ENCODE data around the gene DNMBP. TPM values are rescaled to one million over a fixed set of nuclear protein-coding genes. Genes with fewer than 3 reads are reported as not detected.

The DNMBP gene
- total and polyA plus RNA-seq, 7 donors, result 15.0 to 21.6 (median 18.6) TPM

DNA sequence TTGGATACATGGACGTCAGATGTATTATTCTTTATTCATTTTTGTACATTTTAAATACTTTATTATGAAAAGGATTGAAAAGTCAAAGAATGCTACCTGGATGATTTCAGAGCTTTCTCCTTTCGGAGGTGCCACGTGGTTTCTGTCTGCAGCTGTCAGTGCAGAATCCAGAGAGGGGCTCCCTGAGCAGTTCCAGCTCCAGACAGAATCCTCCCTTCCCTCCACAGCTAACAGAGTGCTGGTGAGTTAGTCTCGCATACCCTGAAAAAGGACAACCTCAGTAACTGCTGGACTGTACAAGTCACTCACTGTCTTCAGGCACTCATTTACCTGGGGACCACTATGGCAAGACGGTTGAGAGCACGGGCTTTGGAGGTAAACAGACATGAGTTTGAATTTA, 10.9 kb downstream of the DNMBP start:
- intact Hi-C loops (cut with DNase I), result no loop called here
- Histone ChIP-seq H3K27me3 (no peaks in the 10 kb centered on the region), H3K9me3 (no peaks in the 10 kb centered on the region), H3K4me1 (peaks cover 0 to 82% (median 76%) of the 10 kb centered on the region in 4 donors), H3K4me3 (peak overlapping the region in 1 of 4 donors; percentile 16), H3K27ac (peak overlapping the region; percentile 9 to 78 (median 74)), H3K36me3 (no peaks in the 10 kb centered on the region)
- no peak for TF ChIP-seq POLR2AphosphoS5 (IDR thresholded peaks at IDR 0.05)
- WGBS, 2 donors, result 88 to 89% methylated on average over 6 of the region's 6 CpGs
- DNase-seq, result no peak

DNA sequence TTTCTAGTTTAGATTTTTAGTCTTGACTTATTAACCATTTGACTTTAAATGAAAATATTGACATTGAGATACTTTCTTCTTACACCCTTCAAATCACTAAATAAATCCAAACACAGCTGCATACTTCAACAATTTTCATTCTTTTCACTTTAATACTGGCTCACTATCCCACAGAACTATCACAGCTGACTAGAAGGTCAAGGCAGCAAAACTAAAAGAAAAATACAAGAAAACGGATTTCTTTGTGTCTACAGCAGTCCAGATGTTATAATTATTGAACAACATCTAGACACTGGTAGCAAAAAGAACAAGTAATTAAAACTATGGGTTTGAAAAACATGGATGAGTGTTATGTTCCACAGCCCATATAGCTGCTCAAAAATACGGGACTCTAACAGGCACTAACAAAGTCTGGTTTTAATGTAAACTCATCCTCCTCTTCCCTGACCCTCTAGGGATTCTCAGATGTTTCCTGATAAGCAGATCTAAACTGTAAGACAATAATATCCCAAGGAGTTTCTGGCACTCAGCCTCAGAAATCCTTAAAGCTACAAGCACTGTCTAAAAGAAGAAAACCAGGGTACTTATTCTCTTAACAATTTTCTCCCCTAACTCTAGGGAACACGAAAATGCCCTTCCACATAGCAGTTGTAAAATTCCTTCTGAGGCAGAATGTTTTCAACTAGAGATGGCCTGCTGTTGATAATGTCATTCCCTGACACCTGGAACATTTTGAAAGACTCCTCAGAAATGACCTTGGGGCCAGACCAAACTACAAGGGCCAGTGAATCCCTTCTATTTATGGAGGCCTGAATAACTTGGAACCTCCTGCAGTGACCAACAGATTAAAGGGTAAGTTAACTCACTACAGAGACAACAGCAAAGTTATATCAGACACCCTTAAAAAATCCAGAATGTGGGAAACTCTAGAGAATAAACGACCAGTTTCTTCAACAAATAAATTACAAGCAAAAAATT, 12.8 kb downstream of the DNMBP start:
- Histone ChIP-seq H3K36me3 (no peaks in the 10 kb centered on the region), H3K9me3 (no peaks in the 10 kb centered on the region), H3K4me1 (peaks cover 0 to 81% (median 78%) of the 10 kb centered on the region in 4 donors), H3K4me3 (peak overlapping the region in 2 of 4 donors; percentile 5 to 23), H3K27me3 (no peaks in the 10 kb centered on the region), H3K27ac (peak overlapping the region; percentile 2 to 78 (median 71))
- no peak for DNase-seq
- no peak for TF ChIP-seq POLR2AphosphoS5 (IDR thresholded peaks at IDR 0.05)
- no peak for TF ChIP-seq EP300 (IDR thresholded peaks at IDR 0.05)
- TF ChIP-seq, protein P1, sequence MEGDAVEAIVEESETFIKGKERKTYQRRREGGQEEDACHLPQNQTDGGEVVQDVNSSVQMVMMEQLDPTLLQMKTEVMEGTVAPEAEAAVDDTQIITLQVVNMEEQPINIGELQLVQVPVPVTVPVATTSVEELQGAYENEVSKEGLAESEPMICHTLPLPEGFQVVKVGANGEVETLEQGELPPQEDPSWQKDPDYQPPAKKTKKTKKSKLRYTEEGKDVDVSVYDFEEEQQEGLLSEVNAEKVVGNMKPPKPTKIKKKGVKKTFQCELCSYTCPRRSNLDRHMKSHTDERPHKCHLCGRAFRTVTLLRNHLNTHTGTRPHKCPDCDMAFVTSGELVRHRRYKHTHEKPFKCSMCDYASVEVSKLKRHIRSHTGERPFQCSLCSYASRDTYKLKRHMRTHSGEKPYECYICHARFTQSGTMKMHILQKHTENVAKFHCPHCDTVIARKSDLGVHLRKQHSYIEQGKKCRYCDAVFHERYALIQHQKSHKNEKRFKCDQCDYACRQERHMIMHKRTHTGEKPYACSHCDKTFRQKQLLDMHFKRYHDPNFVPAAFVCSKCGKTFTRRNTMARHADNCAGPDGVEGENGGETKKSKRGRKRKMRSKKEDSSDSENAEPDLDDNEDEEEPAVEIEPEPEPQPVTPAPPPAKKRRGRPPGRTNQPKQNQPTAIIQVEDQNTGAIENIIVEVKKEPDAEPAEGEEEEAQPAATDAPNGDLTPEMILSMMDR (IDR thresholded peaks at IDR 0.05), result no peak
- TF ChIP-seq POLR2A (IDR thresholded peaks at IDR 0.05), result no peak
- intact Hi-C loops (cut with DNase I), result loop anchor here (2.0 kb wide), 1 partner anchor 52 kb away; no protein-coding TSS in a partner anchor
- WGBS, 2 donors, result 25 to 47% methylated on average over 4 of the region's 4 CpGs

DNA sequence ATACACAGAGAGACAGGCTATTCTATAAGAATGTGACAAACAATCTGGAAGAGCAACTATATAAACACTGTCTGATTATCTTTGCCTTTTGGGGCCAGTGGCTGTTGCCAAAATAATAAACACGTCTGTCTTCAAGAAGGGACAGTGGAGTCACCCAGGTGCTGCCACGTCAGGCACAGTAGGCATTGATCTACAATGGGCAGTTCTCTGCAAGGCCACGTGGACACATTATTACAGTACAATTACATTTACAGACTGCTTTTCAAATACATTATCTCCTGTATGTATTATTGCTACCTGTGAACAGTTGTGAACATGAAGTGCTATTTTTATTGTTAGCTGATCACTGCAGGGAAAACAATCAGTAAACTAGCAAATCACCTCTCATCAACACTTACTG, 14.0 kb downstream of the DNMBP start:
- Histone ChIP-seq H3K4me1 (peaks cover 0 to 71% (median 70%) of the 10 kb centered on the region in 4 donors), H3K27me3 (no peaks in the 10 kb centered on the region)
- intact Hi-C loops (cut with DNase I), result loop anchor here (2.0 kb wide), 1 partner anchor 51 kb away; no protein-coding TSS in a partner anchor

DNA sequence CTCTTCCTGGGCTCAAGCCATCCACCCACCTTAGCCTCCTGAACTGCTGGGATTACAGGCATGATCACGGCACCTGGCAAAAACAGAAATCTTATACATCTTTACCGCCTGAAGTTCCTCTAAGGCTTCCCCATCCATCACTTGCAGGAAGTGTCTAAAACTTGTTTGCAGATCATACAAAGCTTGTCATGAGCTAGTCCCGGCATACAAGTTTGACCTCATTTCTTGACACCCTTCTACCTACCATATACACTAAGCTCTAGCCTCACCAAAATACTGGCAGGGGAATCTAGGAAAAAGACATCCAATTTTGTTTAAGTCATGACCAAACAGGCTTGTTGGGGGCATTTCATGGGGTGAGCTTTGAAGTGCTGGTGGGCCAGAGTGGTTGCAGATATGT, 14.5 kb downstream of the DNMBP start:
- H3K27me3 ChIP-seq, result no peaks in the 10 kb centered on the region
- H3K4me3 ChIP-seq, result no peak overlapping the region
- DNase-seq, result no peak
- TF ChIP-seq POLR2AphosphoS5 (IDR thresholded peaks at IDR 0.05) (no peak), EP300 (IDR thresholded peaks at IDR 0.05) (no peak), POLR2A (IDR thresholded peaks at IDR 0.05) (no peak)
- TF ChIP-seq, protein P1 (IDR thresholded peaks at IDR 0.05), result no peak
- no peaks in the 10 kb centered on the region for H3K9me3 ChIP-seq
- peak overlapping the region in 3 of 4 donors; percentile 47 to 78 (median 76) for H3K27ac ChIP-seq
- H3K36me3 ChIP-seq, result no peaks in the 10 kb centered on the region
- peaks cover 0 to 67% (median 66%) of the 10 kb centered on the region in 4 donors for H3K4me1 ChIP-seq
- 68 to 78% methylated on average over 3 of the region's 3 CpGs for WGBS, 2 donors
- intact Hi-C loops (cut with DNase I), result no loop called here

More for the DNA sequence above, 14.0 kb downstream of the DNMBP start:
- TF ChIP-seq POLR2AphosphoS5 (IDR thresholded peaks at IDR 0.05) (no peak), EP300 (IDR thresholded peaks at IDR 0.05) (no peak), POLR2A (IDR thresholded peaks at IDR 0.05) (no peak)
- TF ChIP-seq, protein P1 (IDR thresholded peaks at IDR 0.05), result no peak
- H3K36me3 ChIP-seq, result no peaks in the 10 kb centered on the region
- no peaks in the 10 kb centered on the region for H3K9me3 ChIP-seq
- H3K4me3 ChIP-seq, result no peak overlapping the region
- 15 to 61% methylated on average over 3 of the region's 3 CpGs for WGBS, 2 donors
- peak overlapping the region in 3 of 4 donors; percentile 47 to 78 (median 76) for H3K27ac ChIP-seq
- no peak for DNase-seq

DNA sequence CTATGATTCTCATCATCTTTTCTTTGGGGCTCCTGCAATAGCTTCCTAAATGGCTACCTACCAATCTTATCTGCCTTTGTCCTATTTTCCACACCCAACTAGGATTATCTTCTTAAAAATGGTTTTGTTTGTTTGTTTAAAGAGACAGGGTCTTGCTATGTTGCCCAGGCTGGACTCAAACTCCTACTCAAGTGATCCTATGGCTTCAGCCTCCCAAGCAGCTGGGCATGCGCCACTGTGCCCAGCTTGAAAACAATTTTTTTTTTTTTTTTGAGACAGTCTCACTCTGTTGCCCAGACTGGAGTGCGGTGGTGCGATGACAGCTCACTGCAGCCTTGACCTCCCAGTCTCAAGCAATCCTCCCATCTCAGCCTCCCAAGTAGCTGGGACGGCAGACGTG, 14.9 kb downstream of the DNMBP start:
- H3K4me3 ChIP-seq, result no peak overlapping the region
- no peaks in the 10 kb centered on the region for H3K9me3 ChIP-seq
- intact Hi-C loops (cut with DNase I), result no loop called here
- H3K36me3 ChIP-seq, result no peaks in the 10 kb centered on the region
- TF ChIP-seq EP300 (IDR thresholded peaks at IDR 0.05) (no peak), POLR2AphosphoS5 (IDR thresholded peaks at IDR 0.05) (no peak), POLR2A (IDR thresholded peaks at IDR 0.05) (no peak)
- TF ChIP-seq, protein P1 (IDR thresholded peaks at IDR 0.05), result no peak
- peaks cover 0 to 62% (median 61%) of the 10 kb centered on the region in 4 donors for H3K4me1 ChIP-seq
- DNase-seq, result no peak
- WGBS, 2 donors, result 76 to 96% methylated on average over 5 of the region's 5 CpGs
- no peaks in the 10 kb centered on the region for H3K27me3 ChIP-seq
- peak overlapping the region; percentile 44 to 78 (median 56) for H3K27ac ChIP-seq

Measured in sigmoid colon (tissue), 7 donors.